ENCODE results near the gene NHERF2.

- TF ChIP-seq CTCF (IDR thresholded peaks at IDR 0.05; ENCODE audit: insufficient read depth, low read length, poor library complexity, severe bottlenecking) (no peak), EZH2phosphoT487 (conservative IDR thresholded peaks at IDR 0.05; ENCODE audit: low read length) (no peak)
These were observed 4.0 kb upstream of the NHERF2 start for GRCh38 chr16:2022723-2023091.
